Panc1 (cell line): ENCODE results near the gene MTURN.

Source experiments
- CTCF ChIP-seq: fragments of 450-650 bp; IDR thresholded peaks from 2 replicates; pipeline ENCODE4 v1.5.1; 2017; ENCODE audit warnings: mild to moderate bottlenecking
- POLR2AphosphoS5 ChIP-seq: IDR thresholded peaks from 2 replicates; pipeline ENCODE4 v1.6.1; 2012; ENCODE audit warnings: mild to moderate bottlenecking, low read depth, low read length, moderate library complexity
- REST ChIP-seq, 2 experiments: IDR thresholded peaks; 2 replicates each; pipeline ENCODE4 v1.6.1; 2011 to 2012; ENCODE audit warnings: low read depth in 2 of 2, control low read depth in 1 of 2, low read length in 1 of 2, mild to moderate bottlenecking in 1 of 2, moderate library complexity in 1 of 2; ENCODE audit not compliant: insufficient read depth in 1 of 2
- SIN3A ChIP-seq: IDR thresholded peaks from 2 replicates; pipeline ENCODE4 v1.6.1; 2012; ENCODE audit warnings: low read depth, mild to moderate bottlenecking, low read length, moderate library complexity, borderline replicate concordance; ENCODE audit not compliant: insufficient read depth
- TCF7L2 ChIP-seq: IDR thresholded peaks from 2 replicates; pipeline ENCODE4 v1.6.1; 2011; ENCODE audit warnings: mild to moderate bottlenecking, low read depth, low read length, inconsistent platforms

GRCh38 chr7:30201161-30201666 is 66.4 kb downstream of the MTURN start:
- TF ChIP-seq CTCF (no peak), TCF7L2 (no peak), POLR2AphosphoS5 (no peak), REST (IDR thresholded peaks at IDR 0.05; ENCODE audit: insufficient read depth in 1 of 2, low read depth in 2 of 2, low read length in 1 of 2) (no peak), SIN3A (no peak)
